Osteoblast (primary cell): ENCODE data around the gene SLC12A1. TPM values are rescaled to one million over a fixed set of nuclear protein-coding genes. Genes with fewer than 3 reads are reported as not detected.

Experiments used
- DNase-seq: peaks from one replicate; pipeline ENCODE4 v3.0.0; 2011; ENCODE audit warnings: low spot score, mixed read lengths; ENCODE audit not compliant: insufficient read length; ENCODE audit errors: missing footprints
- H2AFZ ChIP-seq: 2 replicates; pipeline ENCODE4 v1.6.0; 2011; ENCODE audit warnings: mild to moderate bottlenecking, low read length
- H3K27ac ChIP-seq: 2 replicates; pipeline ENCODE4 v1.5.1; 2011; ENCODE audit warnings: mild to moderate bottlenecking, low read depth, low read length, moderate library complexity
- H3K27me3 ChIP-seq: 2 replicates; pipeline ENCODE4 v1.6.0; 2012; ENCODE audit warnings: mild to moderate bottlenecking, control low read depth, inconsistent platforms, low read length, moderate library complexity; ENCODE audit not compliant: insufficient read depth
- H3K36me3 ChIP-seq: 2 replicates; pipeline ENCODE4 v1.5.1; 2011; ENCODE audit warnings: mild to moderate bottlenecking, low read length, control low read depth, moderate library complexity; ENCODE audit not compliant: insufficient read depth
- H3K4me1 ChIP-seq: 2 replicates; pipeline ENCODE4 v1.5.1; 2011; ENCODE audit warnings: mild to moderate bottlenecking, low read length, control low read depth, moderate library complexity; ENCODE audit not compliant: insufficient read depth
- H3K4me2 ChIP-seq: 2 replicates; pipeline ENCODE4 v1.6.0; 2011; ENCODE audit warnings: mild to moderate bottlenecking, low read length; ENCODE audit not compliant: insufficient read depth
- H3K4me3 ChIP-seq: fragments of 200-600 bp; sonication (generic); 3 replicates; pipeline ENCODE4 v1.5.1; 2012; ENCODE audit warnings: mild to moderate bottlenecking, low read length, inconsistent platforms; ENCODE audit not compliant: insufficient read depth
- H3K79me2 ChIP-seq: 2 replicates; pipeline ENCODE4 v1.6.0; 2012; ENCODE audit warnings: mild to moderate bottlenecking, low read length, control low read depth, inconsistent platforms; ENCODE audit not compliant: insufficient read depth
- H3K9me3 ChIP-seq: 2 replicates; pipeline ENCODE4 v1.5.1; 2011; ENCODE audit warnings: low read depth, low read length, control low read depth
- H4K20me1 ChIP-seq: 2 replicates; pipeline ENCODE4 v1.6.0; 2012; ENCODE audit warnings: mild to moderate bottlenecking, low read length, control low read depth; ENCODE audit not compliant: insufficient read depth
- total RNA-seq: library from RNA; depleted of rRNA; stranded (reverse); fragments of >200 nt; gene quantifications from 2 replicates; pipeline ENCODE4 v1.2.3, GENCODE V29; 2012
- TF ChIP-seq, protein P1 (sequence below): IDR thresholded peaks from 2 replicates; pipeline ENCODE4 v1.5.1; 2011; ENCODE audit warnings: mild to moderate bottlenecking, low read depth, low read length, moderate library complexity; ENCODE audit errors: extremely low read depth

The SLC12A1 gene
- total RNA-seq, 1 donor: not detected

DNA sequence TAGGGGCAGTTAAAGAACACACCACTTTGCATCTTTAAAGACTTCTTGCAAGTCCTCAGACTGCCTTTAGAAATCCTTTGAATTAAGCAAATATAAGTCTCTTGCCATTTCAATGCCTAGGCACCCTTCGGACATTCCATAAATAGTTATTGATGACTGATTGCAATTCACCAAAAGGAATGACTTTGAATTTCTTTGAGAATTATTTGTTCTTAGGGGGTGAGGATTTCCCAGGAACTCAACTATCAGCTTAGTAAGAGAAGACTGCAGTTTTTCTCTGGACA, 27.5 kb upstream of the SLC12A1 start:
- no peak for DNase-seq
- Histone ChIP-seq H3K79me2 (peaks cover 26% of the 10 kb centered on the region), H3K4me1 (no peaks in the 10 kb centered on the region), H2AFZ (peak overlapping the region; percentile 92), H4K20me1 (no peaks in the 10 kb centered on the region), H3K27ac (no peak overlapping the region), H3K27me3 (no peaks in the 10 kb centered on the region), H3K4me2 (peak overlapping the region; percentile 71), H3K36me3 (no peaks in the 10 kb centered on the region), H3K9me3 (no peaks in the 10 kb centered on the region), H3K4me3 (peak overlapping the region; percentile 78)
- TF ChIP-seq, protein P1, sequence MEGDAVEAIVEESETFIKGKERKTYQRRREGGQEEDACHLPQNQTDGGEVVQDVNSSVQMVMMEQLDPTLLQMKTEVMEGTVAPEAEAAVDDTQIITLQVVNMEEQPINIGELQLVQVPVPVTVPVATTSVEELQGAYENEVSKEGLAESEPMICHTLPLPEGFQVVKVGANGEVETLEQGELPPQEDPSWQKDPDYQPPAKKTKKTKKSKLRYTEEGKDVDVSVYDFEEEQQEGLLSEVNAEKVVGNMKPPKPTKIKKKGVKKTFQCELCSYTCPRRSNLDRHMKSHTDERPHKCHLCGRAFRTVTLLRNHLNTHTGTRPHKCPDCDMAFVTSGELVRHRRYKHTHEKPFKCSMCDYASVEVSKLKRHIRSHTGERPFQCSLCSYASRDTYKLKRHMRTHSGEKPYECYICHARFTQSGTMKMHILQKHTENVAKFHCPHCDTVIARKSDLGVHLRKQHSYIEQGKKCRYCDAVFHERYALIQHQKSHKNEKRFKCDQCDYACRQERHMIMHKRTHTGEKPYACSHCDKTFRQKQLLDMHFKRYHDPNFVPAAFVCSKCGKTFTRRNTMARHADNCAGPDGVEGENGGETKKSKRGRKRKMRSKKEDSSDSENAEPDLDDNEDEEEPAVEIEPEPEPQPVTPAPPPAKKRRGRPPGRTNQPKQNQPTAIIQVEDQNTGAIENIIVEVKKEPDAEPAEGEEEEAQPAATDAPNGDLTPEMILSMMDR: no peak

DNA sequence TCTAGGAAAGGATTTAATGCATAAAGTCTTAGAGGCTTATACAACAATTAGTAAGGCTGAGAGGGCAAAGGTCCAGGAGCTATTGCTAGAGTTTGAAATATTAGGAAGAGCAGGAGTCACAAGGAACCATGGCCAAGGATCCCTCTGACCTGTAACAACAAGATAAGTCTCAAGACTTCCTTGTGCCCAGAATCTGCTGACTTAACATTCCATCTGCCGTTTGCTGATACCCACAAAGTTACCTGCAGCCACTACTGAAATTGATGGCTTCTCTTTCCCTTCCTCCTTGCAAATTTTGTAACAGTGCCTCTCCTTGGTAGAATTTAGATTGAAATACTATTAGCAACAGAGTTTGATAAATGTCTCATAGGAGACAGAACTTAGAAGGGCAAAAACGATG, 23.4 kb upstream of the SLC12A1 start:
- Histone ChIP-seq H2AFZ (no peak overlapping the region), H3K9me3 (no peaks in the 10 kb centered on the region), H3K27me3 (no peaks in the 10 kb centered on the region), H3K36me3 (no peaks in the 10 kb centered on the region), H3K27ac (no peak overlapping the region), H3K4me3 (no peak overlapping the region), H3K4me2 (no peak overlapping the region), H3K79me2 (no peaks in the 10 kb centered on the region), H4K20me1 (no peaks in the 10 kb centered on the region), H3K4me1 (no peaks in the 10 kb centered on the region)
- TF ChIP-seq, protein P1: no peak
- no peak for DNase-seq

DNA sequence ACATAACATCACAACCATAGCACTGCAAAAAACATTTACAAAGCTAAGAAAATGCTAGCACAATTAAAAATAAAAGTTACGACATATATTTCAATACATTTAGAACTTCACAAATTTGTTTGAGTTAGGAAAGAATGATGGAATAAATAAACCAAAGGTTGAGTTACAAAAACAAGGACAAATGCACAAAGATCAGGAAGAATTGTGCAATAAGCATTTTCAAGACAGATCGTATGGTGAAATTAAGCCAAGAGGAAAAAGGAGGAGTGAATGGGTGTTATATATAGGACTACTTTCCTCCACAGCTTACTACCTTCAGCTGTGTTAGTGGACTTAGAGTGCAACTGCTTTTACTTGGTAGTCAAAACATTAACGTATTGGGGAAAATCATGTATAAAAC, 20.6 kb upstream of the SLC12A1 start:
- H2AFZ ChIP-seq: no peak overlapping the region
- H3K4me3 ChIP-seq: no peak overlapping the region
- H3K27me3 ChIP-seq: no peaks in the 10 kb centered on the region
- H3K4me2 ChIP-seq: no peak overlapping the region
- H4K20me1 ChIP-seq: no peaks in the 10 kb centered on the region
- H3K9me3 ChIP-seq: no peaks in the 10 kb centered on the region
- H3K27ac ChIP-seq: no peak overlapping the region
- no peak for DNase-seq
- TF ChIP-seq, protein P1: no peak
- no peaks in the 10 kb centered on the region for H3K36me3 ChIP-seq
- no peaks in the 10 kb centered on the region for H3K79me2 ChIP-seq
- no peaks in the 10 kb centered on the region for H3K4me1 ChIP-seq

DNA sequence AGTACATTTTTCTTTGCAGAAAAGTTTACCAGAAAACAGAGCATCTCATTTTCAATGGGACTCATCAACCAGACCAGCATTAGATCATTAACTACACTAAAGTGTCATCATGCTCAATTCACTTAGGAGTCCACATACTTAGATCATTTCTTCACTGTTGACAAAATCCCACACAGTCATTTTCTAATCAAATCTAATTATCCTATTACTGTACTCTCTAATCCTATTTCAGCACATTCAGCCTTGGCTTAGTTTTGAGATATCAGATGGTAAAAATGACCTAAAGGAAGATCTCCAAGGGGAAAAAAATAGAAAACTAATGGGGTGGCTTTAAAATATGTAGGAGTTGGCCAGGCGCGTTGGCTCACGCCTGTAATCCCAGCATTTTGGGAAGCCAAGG, 19.8 kb upstream of the SLC12A1 start:
- no peak overlapping the region for H3K4me2 ChIP-seq
- TF ChIP-seq, protein P1: no peak
- H3K27me3 ChIP-seq: no peaks in the 10 kb centered on the region
- DNase-seq: no peak
- no peaks in the 10 kb centered on the region for H4K20me1 ChIP-seq
- H3K27ac ChIP-seq: no peak overlapping the region
- H3K4me3 ChIP-seq: no peak overlapping the region
- no peak overlapping the region for H2AFZ ChIP-seq
- H3K79me2 ChIP-seq: no peaks in the 10 kb centered on the region
- no peaks in the 10 kb centered on the region for H3K4me1 ChIP-seq
- no peaks in the 10 kb centered on the region for H3K36me3 ChIP-seq
- no peaks in the 10 kb centered on the region for H3K9me3 ChIP-seq
